H9 (cell line): Measurements from ENCODE around the gene PXDN. TPM values are rescaled to one million over a fixed set of nuclear protein-coding genes. Genes with fewer than 3 reads are reported as not detected.

Experiments
- DNase-seq: peaks from one replicate; pipeline ENCODE4 v3.0.0-alpha.2; 2017
- H2AFZ ChIP-seq: one replicate; pipeline ENCODE4 v1.6.1; 2013; ENCODE audit warnings: mild to moderate bottlenecking, low read length, control low read depth, moderate library complexity
- H2AK5ac ChIP-seq: 2 replicates; pipeline ENCODE4 v1.6.1; 2013; ENCODE audit warnings: low read length, control low read depth, mixed read lengths; ENCODE audit not compliant: insufficient read length
- H2BK120ac ChIP-seq: one replicate; pipeline ENCODE4 v1.6.1; 2013; ENCODE audit warnings: low read depth, mild to moderate bottlenecking, low read length, control low read depth, inconsistent platforms; ENCODE audit not compliant: poor library complexity, severe bottlenecking
- H2BK12ac ChIP-seq: 2 replicates; pipeline ENCODE4 v1.6.1; 2013; ENCODE audit warnings: low read length, control low read depth, mixed read lengths, low read depth; ENCODE audit not compliant: insufficient read length
- H2BK15ac ChIP-seq: 2 replicates; pipeline ENCODE4 v1.6.1; 2013; ENCODE audit warnings: low read depth, low read length, control low read depth
- H2BK20ac ChIP-seq: one replicate; pipeline ENCODE4 v1.6.1; 2013; ENCODE audit warnings: low read depth, mild to moderate bottlenecking, low read length, control low read depth, inconsistent platforms; ENCODE audit not compliant: poor library complexity, severe bottlenecking
- H2BK5ac ChIP-seq: 2 replicates; pipeline ENCODE4 v1.6.1; 2013; ENCODE audit warnings: low read length, control low read depth, mixed read lengths; ENCODE audit not compliant: insufficient read length
- H3K14ac ChIP-seq: 2 replicates; pipeline ENCODE4 v1.6.1; 2013; ENCODE audit warnings: low read length, control low read depth; ENCODE audit not compliant: insufficient read depth
- H3K18ac ChIP-seq: 2 replicates; pipeline ENCODE4 v1.6.1; 2013; ENCODE audit warnings: low read depth, mild to moderate bottlenecking, mixed read lengths, low read length, control low read depth; ENCODE audit not compliant: insufficient read length
- H3K23ac ChIP-seq: 2 replicates; pipeline ENCODE4 v1.6.1; 2013; ENCODE audit warnings: low read length, control low read depth, mixed read lengths, low read depth; ENCODE audit not compliant: insufficient read length
- H3K23me2 ChIP-seq: 2 replicates; pipeline ENCODE4 v1.6.1; 2013; ENCODE audit warnings: low read depth, mild to moderate bottlenecking, mixed read lengths, low read length, control low read depth; ENCODE audit not compliant: insufficient read length, poor library complexity, severe bottlenecking
- H3K27ac ChIP-seq: 2 replicates; pipeline ENCODE4 v1.5.1; 2013; ENCODE audit warnings: low read length, control low read depth, mixed read lengths, low read depth; ENCODE audit not compliant: insufficient read length
- H3K27me3 ChIP-seq: 2 replicates; pipeline ENCODE4 v1.6.1; 2013; ENCODE audit warnings: low read length, control low read depth, inconsistent platforms; ENCODE audit not compliant: insufficient read depth
- H3K4ac ChIP-seq: 2 replicates; pipeline ENCODE4 v1.6.1; 2013; ENCODE audit warnings: low read depth, mild to moderate bottlenecking, control low read depth, inconsistent platforms, low read length, moderate library complexity
- H3K4me1 ChIP-seq: 2 replicates; pipeline ENCODE4 v1.6.1; 2013; ENCODE audit warnings: low read length, control low read depth, inconsistent platforms; ENCODE audit not compliant: insufficient read depth
- H3K4me2 ChIP-seq: 2 replicates; pipeline ENCODE4 v1.6.1; 2013; ENCODE audit warnings: low read length, control low read depth, mixed read lengths; ENCODE audit not compliant: insufficient read length, insufficient read depth
- H3K56ac ChIP-seq: 2 replicates; pipeline ENCODE4 v1.6.1; 2013; ENCODE audit warnings: low read depth, mild to moderate bottlenecking, mixed read lengths, low read length, control low read depth; ENCODE audit not compliant: insufficient read length
- H3K79me1 ChIP-seq: 2 replicates; pipeline ENCODE4 v1.6.1; 2013; ENCODE audit warnings: low read depth, mild to moderate bottlenecking, moderate library complexity, low read length, control low read depth, inconsistent platforms; ENCODE audit not compliant: insufficient read depth, poor library complexity, severe bottlenecking
- H3K79me2 ChIP-seq: 2 replicates; pipeline ENCODE4 v1.6.1; 2013; ENCODE audit warnings: low read length, control low read depth, inconsistent platforms; ENCODE audit not compliant: insufficient read depth
- H3K9ac ChIP-seq: 2 replicates; pipeline ENCODE4 v1.6.1; 2013; ENCODE audit warnings: low read length, control low read depth, mixed read lengths; ENCODE audit not compliant: insufficient read length; ENCODE audit errors: extremely low read depth
- H3K9me3 ChIP-seq: one replicate; pipeline ENCODE4 v1.6.1; 2013; ENCODE audit warnings: low read depth, low read length, inconsistent platforms; ENCODE audit not compliant: control insufficient read depth
- H3T11ph ChIP-seq: one replicate; pipeline ENCODE4 v1.6.1; 2013; ENCODE audit warnings: mild to moderate bottlenecking, low read length, control low read depth, inconsistent platforms
- H4K20me1 ChIP-seq: one replicate; pipeline ENCODE4 v1.6.1; 2013; ENCODE audit not compliant: control insufficient read depth, insufficient read length, insufficient read depth
- H4K5ac ChIP-seq: 2 replicates; pipeline ENCODE4 v1.6.1; 2013; ENCODE audit warnings: low read depth, mild to moderate bottlenecking, mixed read lengths, low read length, control low read depth; ENCODE audit not compliant: insufficient read length
- H4K8ac ChIP-seq: replicated peaks from 2 replicates; pipeline ENCODE4 v1.6.1; 2013; ENCODE audit warnings: low read length, control low read depth, mixed read lengths, low read depth; ENCODE audit not compliant: insufficient read length
- H4K91ac ChIP-seq: 2 replicates; pipeline ENCODE4 v1.6.1; 2013; ENCODE audit warnings: low read depth, mild to moderate bottlenecking, moderate library complexity, mixed read lengths, low read length, control low read depth; ENCODE audit not compliant: insufficient read length
- H3K27ac Mint-ChIP-seq, 3 experiments: 2 replicates in 2 of 3; 3 replicates in 1 of 3; pipeline ENCODE4 v1.8.0; 2020 to 2021; ENCODE audit warnings: mixed read lengths in 3 of 3, mild to moderate bottlenecking in 1 of 3, moderate library complexity in 1 of 3
- H3K27me3 Mint-ChIP-seq: 2 replicates; pipeline ENCODE4 v1.8.0; 2021; ENCODE audit warnings: low read depth, mild to moderate bottlenecking, moderate library complexity, mixed read lengths
- H3K36me3 Mint-ChIP-seq, 3 experiments: 2 replicates in 2 of 3; 3 replicates in 1 of 3; pipeline ENCODE4 v1.8.0; 2020 to 2021; ENCODE audit warnings: low read depth in 3 of 3, mixed read lengths in 3 of 3; ENCODE audit not compliant: insufficient read depth in 1 of 3
- H3K4me1 Mint-ChIP-seq, 2 experiments: 2 replicates each; pipeline ENCODE4 v1.8.0; 2020; ENCODE audit warnings: mixed read lengths in 2 of 2
- H3K4me3 Mint-ChIP-seq, 2 experiments: 2 replicates in 1 of 2; 3 replicates in 1 of 2; pipeline ENCODE4 v1.8.0; 2020 to 2021; ENCODE audit warnings: mild to moderate bottlenecking in 2 of 2, mixed read lengths in 2 of 2, moderate library complexity in 1 of 2
- H3K9me3 Mint-ChIP-seq, 2 experiments: 2 replicates in 1 of 2; 3 replicates in 1 of 2; pipeline ENCODE4 v1.8.0; 2020; ENCODE audit warnings: mild to moderate bottlenecking in 2 of 2, mixed read lengths in 2 of 2, moderate library complexity in 1 of 2
- CTCF ChIP-seq: fragments of 200-600 bp; sonication (generic); conservative IDR thresholded peaks from 3 replicates; pipeline ENCODE4 v1.8.0; 2021; ENCODE audit warnings: antibody characterized with exemption, mild to moderate bottlenecking
- WGBS: extraction: QIAGEN DNeasy Blood & Tissue Kit; methylation state at CpG from one replicate; pipeline ENCODE4 v1.1.7; 2013; ENCODE audit warnings: missing lambda C conversion rate, low lambda C conversion rate, mixed read lengths; ENCODE audit not compliant: insufficient read length; ENCODE audit errors: extremely low coverage; 5-methylcytosine and 5-hydroxymethylcytosine counted together
- total RNA-seq: library from RNA; stranded (reverse); gene quantifications from 2 replicates; pipeline ENCODE4 v1.2.1, GENCODE V29; 2021

PXDN gene
- total RNA-seq, 1 experiment from 2014 or later: 146 TPM

DNA sequence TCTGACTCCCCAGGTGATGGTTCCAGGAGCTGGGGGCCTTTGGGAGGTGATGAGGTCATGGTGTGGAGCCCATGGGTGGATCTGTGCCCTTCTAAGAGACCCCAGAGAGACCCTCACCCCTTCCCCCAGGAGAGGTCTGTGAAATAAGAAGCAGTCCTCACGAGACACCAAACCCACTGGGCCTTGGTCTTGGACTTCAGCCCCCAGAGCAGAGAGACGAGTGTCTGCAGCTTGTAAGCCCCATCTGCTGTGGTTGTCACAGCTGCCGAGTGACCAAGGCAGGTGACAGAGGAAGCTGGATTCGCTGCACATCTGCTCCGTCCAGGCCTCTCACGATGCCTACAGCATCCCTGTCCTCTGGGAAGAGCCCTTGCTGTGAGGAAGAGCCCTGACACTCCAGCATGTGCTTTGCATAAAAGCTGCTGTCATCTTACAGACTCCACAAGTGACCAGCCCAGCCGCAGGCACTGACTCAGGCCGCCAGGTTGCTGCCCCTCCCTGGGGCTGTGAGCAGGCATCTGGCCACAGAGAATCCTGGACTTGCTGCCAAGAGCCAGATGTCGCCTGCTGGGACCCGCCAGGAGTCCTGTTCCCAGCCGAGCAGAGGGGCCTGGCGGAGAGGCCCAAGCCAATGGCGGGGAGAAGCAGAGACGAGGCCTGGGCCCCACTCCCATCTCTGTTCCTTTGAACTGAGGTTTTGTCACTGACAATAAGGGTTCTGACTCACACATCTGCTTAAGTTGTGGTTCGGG is 150.8 kb downstream of the PXDN start:
- no peak for TF ChIP-seq CTCF
- Histone ChIP-seq H4K91ac (no peak overlapping the region), H4K20me1 (no peaks in the 10 kb centered on the region), H2BK12ac (no peak overlapping the region), H3K23me2 (no peaks in the 10 kb centered on the region), H2BK15ac (no peak overlapping the region), H3T11ph (no peak overlapping the region), H3K56ac (no peak overlapping the region), H3K27me3 (no peaks in the 10 kb centered on the region), H3K23ac (no peak overlapping the region), H3K18ac (no peak overlapping the region), H2AFZ (no peak overlapping the region), H4K5ac (no peak overlapping the region), H3K4me2 (no peak overlapping the region), H3K79me2 (no peaks in the 10 kb centered on the region; the same call in 1 of the 2 replicates), H3K9ac (no peak overlapping the region), H2BK5ac (no peak overlapping the region), H2BK20ac (no peak overlapping the region), H3K4me1 (peaks cover 3% of the 10 kb centered on the region; the same call in 1 of the 2 replicates), H2BK120ac (no peak overlapping the region), H3K14ac (no peak overlapping the region), H3K27ac (no peak overlapping the region), H3K9me3 (no peaks in the 10 kb centered on the region), H3K79me1 (no peaks in the 10 kb centered on the region), H3K4ac (no peak overlapping the region), H2AK5ac (no peak overlapping the region), H4K8ac (no peak overlapping the region)
- Mint-ChIP-seq H3K27me3 (no peaks in the 10 kb centered on the region; the same call in 1 of the 2 replicates), H3K36me3 (no peaks in the 10 kb centered on the region), H3K27ac (peak overlapping the region in 1 of 3 experiments; percentile 60; a peak in 3 of 7 replicates), H3K9me3 (no peaks in the 10 kb centered on the region), H3K4me3 (no peak overlapping the region), H3K4me1 (peaks cover 16 to 20% of the 10 kb centered on the region in 2 experiments)
- peak; percentile 45 for DNase-seq
- no CpG with 5 or more reads among the region's 15 CpGs for WGBS
